H1 (cell line): ENCODE results near the gene PTPRR. TPM values are rescaled to one million over a fixed set of nuclear protein-coding genes. Genes with fewer than 3 reads are reported as not detected.

ENCODE experiments used
- CTCF ChIA-PET: fragments of 300-600 bp; sonication (Branson Sonifier 250); formaldehyde crosslinking; loops from one replicate; lab custom pipeline; 2021; ENCODE audit not compliant: partially characterized antibody; lab: Charles Lee
- POLR2A ChIA-PET: fragments of 300-600 bp; sonication (Branson Sonifier 250); formaldehyde crosslinking; loops from one replicate; lab custom pipeline; 2021; ENCODE audit warnings: inconsistent platforms; ENCODE audit not compliant: partially characterized antibody; lab: Charles Lee
- DNase-seq, 2 experiments: peaks; one replicate each; pipeline versions ENCODE4 v3.0.0 to v3.0.0-alpha.2; 2010 to 2022; ENCODE audit warnings: low spot score in 2 of 2, low read depth in 1 of 2, mixed read lengths in 1 of 2
- FAIRE-seq: peaks from 2 replicates; lab custom pipeline; 2011; peaks lifted over from hg19 to GRCh38; lab: Jason Lieb, UNC
- H2AFZ ChIP-seq: 2 replicates; pipeline ENCODE4 v1.8.1; 2012; ENCODE audit warnings: low read length, inconsistent platforms
- H2AK5ac ChIP-seq: 2 replicates; pipeline ENCODE4 v1.6.1; 2013; ENCODE audit warnings: low read depth, low read length
- H2BK120ac ChIP-seq: replicated peaks from 2 replicates; pipeline ENCODE3; 2013; ENCODE audit warnings: low read depth, low read length, inconsistent platforms
- H2BK12ac ChIP-seq: 2 replicates; pipeline ENCODE4 v1.6.1; 2013; ENCODE audit warnings: low read depth, low read length
- H2BK15ac ChIP-seq: 2 replicates; pipeline ENCODE4 v1.6.1; 2013; ENCODE audit warnings: low read length
- H2BK20ac ChIP-seq: 2 replicates; pipeline ENCODE4 v1.6.1; 2013; ENCODE audit warnings: low read length
- H2BK5ac ChIP-seq: 2 replicates; pipeline ENCODE4 v1.6.1; 2013; ENCODE audit warnings: low read depth, low read length
- H3K14ac ChIP-seq: 2 replicates; pipeline ENCODE4 v1.6.1; 2013; ENCODE audit warnings: inconsistent platforms; ENCODE audit not compliant: insufficient read length
- H3K18ac ChIP-seq: 2 replicates; pipeline ENCODE4 v1.6.1; 2013; ENCODE audit warnings: low read length; ENCODE audit errors: extremely low read depth
- H3K23ac ChIP-seq: 2 replicates; pipeline ENCODE4 v1.6.1; 2013; ENCODE audit warnings: inconsistent platforms; ENCODE audit not compliant: insufficient read length
- H3K23me2 ChIP-seq: 2 replicates; pipeline ENCODE4 v1.6.1; 2013; ENCODE audit warnings: low read depth, low read length
- H3K27ac ChIP-seq: 2 replicates; pipeline ENCODE4 v1.6.1; 2011; ENCODE audit warnings: low read depth, low read length, inconsistent platforms
- H3K27me3 ChIP-seq, 4 experiments: replicated peaks in 1 of 4; 1 replicate in 1 of 4; 2 replicates in 3 of 4; pipeline versions ENCODE4 v1.6.1 to v1.8.1; 2011 to 2013; ENCODE audit warnings: low read length in 3 of 4, mild to moderate bottlenecking in 3 of 4, inconsistent platforms in 2 of 4, mixed read lengths in 2 of 4, moderate library complexity in 1 of 4; ENCODE audit not compliant: control insufficient read depth in 3 of 4, insufficient read depth in 3 of 4; ENCODE audit errors: extremely low read depth in 1 of 4
- H3K36me3 ChIP-seq, 4 experiments: 2 replicates each; pipeline versions ENCODE4 v1.6.1 to v1.8.1; 2011 to 2013; ENCODE audit warnings: mild to moderate bottlenecking in 4 of 4, low read length in 3 of 4, moderate library complexity in 2 of 4, control low read depth in 1 of 4, inconsistent platforms in 1 of 4; ENCODE audit not compliant: insufficient read depth in 4 of 4, control insufficient read depth in 2 of 4
- H3K4ac ChIP-seq: replicated peaks from 2 replicates; pipeline ENCODE3; 2013; ENCODE audit warnings: low read length, low read depth, mixed read lengths, inconsistent platforms; ENCODE audit not compliant: insufficient read length
- H3K4me1 ChIP-seq, 4 experiments: replicated peaks in 1 of 4; 1 replicate in 1 of 4; 2 replicates in 3 of 4; pipeline versions ENCODE4 v1.6.1 to v1.8.1; 2011 to 2013; ENCODE audit warnings: low read length in 3 of 4, inconsistent platforms in 2 of 4, mixed read lengths in 1 of 4; ENCODE audit not compliant: insufficient read depth in 4 of 4, control insufficient read depth in 3 of 4
- H3K4me2 ChIP-seq, 2 experiments: 2 replicates each; pipeline versions ENCODE4 v1.6.1 to v1.8.1; 2011 to 2013; ENCODE audit warnings: low read depth in 2 of 2, low read length in 2 of 2, control low read depth in 1 of 2, inconsistent platforms in 1 of 2, mild to moderate bottlenecking in 1 of 2; ENCODE audit not compliant: insufficient read depth in 1 of 2
- H3K4me3 ChIP-seq, 4 experiments: fragments of 200-600, 300-600 bp in 1 of 4; sonication (generic), shearing (Covaris generic), sonication (Bioruptor Twin) in 1 of 4; 2 replicates each; pipeline versions ENCODE4 v1.5.1 to v1.8.1; 2011 to 2016; ENCODE audit warnings: low read length in 4 of 4, low read depth in 3 of 4, control low read depth in 2 of 4, inconsistent platforms in 2 of 4, mild to moderate bottlenecking in 2 of 4, mixed read lengths in 1 of 4, moderate library complexity in 1 of 4; ENCODE audit not compliant: insufficient read depth in 2 of 4; ENCODE audit errors: extremely low read depth in 1 of 4
- H3K56ac ChIP-seq: replicated peaks from 2 replicates; pipeline ENCODE3; 2013; ENCODE audit warnings: low read depth, mild to moderate bottlenecking, mixed read lengths, low read length, inconsistent platforms; ENCODE audit not compliant: insufficient read length
- H3K79me1 ChIP-seq: 2 replicates; pipeline ENCODE4 v1.6.1; 2013; ENCODE audit warnings: low read depth, low read length, control low read depth
- H3K79me2 ChIP-seq, 2 experiments: 2 replicates each; pipeline versions ENCODE4 v1.6.1 to v1.8.1; 2012 to 2013; ENCODE audit warnings: low read length in 2 of 2, mild to moderate bottlenecking in 2 of 2, inconsistent platforms in 1 of 2; ENCODE audit not compliant: insufficient read depth in 2 of 2, control insufficient read depth in 1 of 2
- H3K9ac ChIP-seq, 4 experiments: replicated peaks in 1 of 4; 1 replicate in 1 of 4; 2 replicates in 3 of 4; pipeline versions ENCODE4 v1.6.1 to v1.8.1; 2011 to 2013; ENCODE audit warnings: low read depth in 3 of 4, low read length in 3 of 4, control low read depth in 2 of 4, mild to moderate bottlenecking in 2 of 4, moderate library complexity in 2 of 4, inconsistent platforms in 1 of 4; ENCODE audit errors: extremely low read depth in 1 of 4
- H3K9me3 ChIP-seq, 2 experiments: 2 replicates each; pipeline versions ENCODE4 v1.6.1 to v1.8.1; 2012 to 2013; ENCODE audit warnings: mild to moderate bottlenecking in 2 of 2, moderate library complexity in 2 of 2, control low read depth in 1 of 2, inconsistent platforms in 1 of 2, low read depth in 1 of 2, low read length in 1 of 2, mixed read lengths in 1 of 2; ENCODE audit not compliant: insufficient read depth in 2 of 2
- H4K20me1 ChIP-seq, 2 experiments: replicated peaks in 1 of 2; 2 replicates each; pipeline versions ENCODE3 to v1.8.1; 2011 to 2013; ENCODE audit warnings: inconsistent platforms in 2 of 2, low read length in 2 of 2, mild to moderate bottlenecking in 1 of 2; ENCODE audit not compliant: insufficient read depth in 2 of 2, control insufficient read depth in 1 of 2
- H4K5ac ChIP-seq: 2 replicates; pipeline ENCODE4 v1.6.1; 2013; ENCODE audit warnings: low read length, low read depth, mixed read lengths, inconsistent platforms; ENCODE audit not compliant: insufficient read length
- H4K8ac ChIP-seq: 2 replicates; pipeline ENCODE4 v1.8.0; 2013; ENCODE audit warnings: mild to moderate bottlenecking, moderate library complexity, low read length, inconsistent platforms; ENCODE audit not compliant: insufficient read depth; ENCODE audit errors: extremely low read depth
- H4K91ac ChIP-seq: replicated peaks from 2 replicates; pipeline ENCODE3; 2013; ENCODE audit warnings: low read length, mixed read lengths, inconsistent platforms; ENCODE audit not compliant: insufficient read length
- CBX5 ChIP-seq: fragments of 300-800, 300-1000 bp; sonication (generic); IDR thresholded peaks from 2 replicates; pipeline ENCODE4 v1.7.1; 2016; ENCODE audit warnings: antibody characterized with exemption, low read length, low read depth
- POU5F1 ChIP-seq: IDR thresholded peaks from 2 replicates; pipeline ENCODE4 v1.6.1; 2011; ENCODE audit warnings: low read depth, mild to moderate bottlenecking, low read length, moderate library complexity
- SIX5 ChIP-seq: IDR thresholded peaks from 2 replicates; pipeline ENCODE4 v1.6.1; 2011; ENCODE audit warnings: mild to moderate bottlenecking, low read depth, low read length
- SP1 ChIP-seq: IDR thresholded peaks from 2 replicates; pipeline ENCODE4 v1.6.1; 2011; ENCODE audit warnings: low read depth, low read length
- TBP ChIP-seq: IDR thresholded peaks from 2 replicates; pipeline ENCODE4 v1.6.1; 2011; ENCODE audit warnings: low read depth, low read length, improper control_type of control experiment
- WGBS, 2 experiments: shearing (Covaris generic) in 1 of 2; methylation state at CpG; one replicate each; pipeline versions ENCODE4 v1.1.6 to v1.1.7; 2013 to 2015; ENCODE audit warnings: low lambda C conversion rate in 2 of 2, mixed read lengths in 2 of 2, inconsistent platforms in 1 of 2, low coverage in 1 of 2, missing lambda C conversion rate in 1 of 2; ENCODE audit not compliant: insufficient replicate concordance in 2 of 2, insufficient coverage in 1 of 2, insufficient read length in 1 of 2; ENCODE audit errors: extremely low coverage in 1 of 2, missing lambda C conversion rate in 1 of 2; 5-methylcytosine and 5-hydroxymethylcytosine counted together
- polyA plus RNA-seq, 7 experiments: library from polyadenylated mRNA; depleted of rRNA in 3 of 7; stranded (reverse) in 5 of 7; unstranded in 2 of 7; fragments of >200 nt in 5 of 7; fragments of 200-250 nt in 2 of 7; gene quantifications; 1 replicate in 5 of 7; 2 replicates in 1 of 7; 4 replicates in 1 of 7; pipeline versions ENCODE4 v1.2.1 to v1.2.3, GENCODE V29; 2011 to 2013; ENCODE audit warnings: missing spikeins in 2 of 7, mixed read lengths in 2 of 7
- total RNA-seq: library from RNA; stranded (reverse); fragmentation: NEBNext Ultra II Directional; extraction: Animal tissue kit (Norgen Biotek cat#: 25700); gene quantifications from 2 replicates; pipeline ENCODE4 v1.2.1, GENCODE V29; 2021

Gene PTPRR
- total and polyA plus RNA-seq, 2 of the 8 experiments (the other 6 are each of a cell fraction or from before 2014, with no cell fraction given): 0.07 to 0.35 TPM

DNA sequence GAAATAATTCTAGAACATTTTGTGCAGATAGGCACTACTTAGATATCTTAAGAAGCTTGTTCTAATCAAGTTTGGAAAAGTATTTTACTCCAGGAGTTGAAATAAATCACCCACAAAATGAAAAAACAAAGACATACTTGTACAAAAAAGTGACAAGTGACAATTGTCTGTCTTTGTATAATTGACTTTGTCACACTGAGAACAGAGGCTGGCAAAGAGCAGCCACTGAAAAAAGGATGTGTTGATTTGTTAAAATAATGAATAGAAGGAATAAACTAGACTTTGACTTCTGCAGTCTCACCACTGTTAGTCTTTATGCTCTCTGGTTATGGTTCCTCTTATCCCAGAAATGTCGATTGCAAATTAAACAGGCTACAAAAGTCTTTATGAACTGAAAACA is 77.6 kb downstream of the PTPRR start:
- H3K79me2 ChIP-seq: no peaks in the 10 kb centered on the region
- H2BK20ac ChIP-seq: no peak overlapping the region
- H3K23ac ChIP-seq: no peak overlapping the region
- H3K9ac ChIP-seq: no peak overlapping the region
- no peaks in the 10 kb centered on the region for H3K27me3 ChIP-seq
- H3K4me3 ChIP-seq: no peak overlapping the region
- WGBS, 2 experiments: 90% methylated on average over 1 of the region's 1 CpG; no CpG with 5 or more reads in 1 of the 2 experiments
- H4K5ac ChIP-seq: no peak overlapping the region
- no peak overlapping the region for H2BK5ac ChIP-seq
- no peaks in the 10 kb centered on the region for H3K79me1 ChIP-seq
- H3K4me2 ChIP-seq: no peak overlapping the region
- H3K56ac ChIP-seq: no peak overlapping the region
- H2AFZ ChIP-seq: no peak overlapping the region
- no peak overlapping the region for H2BK12ac ChIP-seq
- H3K27ac ChIP-seq: no peak overlapping the region
- H3K4ac ChIP-seq: no peak overlapping the region
- H3K18ac ChIP-seq: no peak overlapping the region
- H3K4me1 ChIP-seq: no peaks in the 10 kb centered on the region
- ChIA-PET POLR2A (no interaction called here), CTCF (no interaction called here)
- H2BK120ac ChIP-seq: no peak overlapping the region
- H3K36me3 ChIP-seq: no peaks in the 10 kb centered on the region
- H3K14ac ChIP-seq: no peak overlapping the region
- TF ChIP-seq CBX5 (no peak), TBP (no peak), SP1 (no peak), SIX5 (no peak), POU5F1 (no peak)
- H4K8ac ChIP-seq: no peak overlapping the region
- no peak overlapping the region for H4K91ac ChIP-seq
- no peak overlapping the region for H2BK15ac ChIP-seq
- H3K23me2 ChIP-seq: no peaks in the 10 kb centered on the region
- H4K20me1 ChIP-seq: no peaks in the 10 kb centered on the region
- no peaks in the 10 kb centered on the region for H3K9me3 ChIP-seq
- DNase-seq (no peak), FAIRE-seq (peak; percentile 42)
- no peak overlapping the region for H2AK5ac ChIP-seq
